C4-2B (cell line): ENCODE data around the gene GPR179.

Experiments
- CTCF ChIP-seq: fragments of 450-650 bp; conservative IDR thresholded peaks from 2 replicates; pipeline ENCODE4 v1.5.1; 2017; ENCODE audit warnings: mild to moderate bottlenecking
- ZFX ChIP-seq: fragments of 450-650 bp; IDR thresholded peaks from 2 replicates; pipeline ENCODE4 v1.6.1; 2017

- TF ChIP-seq CTCF, result no peak
- no peak for TF ChIP-seq ZFX
Observed at GRCh38 chr17:38329284-38329683, 14.5 kb downstream of the GPR179 start.
